AG20443 (cell line): ENCODE data around the gene PILRB.

Experiments used
- DNase-seq: peaks from one replicate; pipeline ENCODE4 v3.0.0; 2012; ENCODE audit warnings: low spot score, mixed read lengths

The PILRB gene

GRCh38 chr7:100407285-100408180 is 49.6 kb downstream of the PILRB start:
- DNase-seq, result peak; percentile 83

GRCh38 chr7:100411101-100411500 is 53.2 kb downstream of the PILRB start:
- no peak for DNase-seq

GRCh38 chr7:100413346-100413745 is 55.4 kb downstream of the PILRB start:
- DNase-seq, result no peak

- no peak for DNase-seq
Measured at GRCh38 chr7:100413889-100414288, 56.0 kb downstream of the PILRB start.

GRCh38 chr7:100415448-100415847 is 57.5 kb downstream of the PILRB start:
- DNase-seq, result no peak
